HEK293 (cell line): ENCODE results near the gene CENPT.

ENCODE experiments used
- YY1 ChIP-seq: fragments of 450-650 bp; formaldehyde crosslinking; IDR thresholded peaks from 2 replicates; pipeline ENCODE4 v1.5.1; 2018; ENCODE audit warnings: missing biosample characterization, missing genetic modification characterization
- ZNF133 ChIP-seq: fragments of 450-650 bp; formaldehyde crosslinking; IDR thresholded peaks from 2 replicates; pipeline ENCODE4 v1.5.1; 2016; ENCODE audit warnings: missing biosample characterization, missing genetic modification characterization
- ZNF140 ChIP-seq: fragments of 450-650 bp; formaldehyde crosslinking; IDR thresholded peaks from 2 replicates; pipeline ENCODE4 v1.5.1; 2016; ENCODE audit warnings: missing biosample characterization, missing genetic modification characterization
- ZNF175 ChIP-seq: fragments of 450-650 bp; formaldehyde crosslinking; IDR thresholded peaks from 2 replicates; pipeline ENCODE4 v1.5.1; 2016; ENCODE audit warnings: missing biosample characterization, missing genetic modification characterization
- ZNF37A ChIP-seq: fragments of 450-650 bp; IDR thresholded peaks from 2 replicates; pipeline ENCODE4 v1.5.1; 2018; ENCODE audit warnings: missing biosample characterization, missing genetic modification characterization
- TF ChIP-seq, protein P1 (sequence below): fragments of 450-650 bp; formaldehyde crosslinking; IDR thresholded peaks from 2 replicates; pipeline ENCODE4 v1.5.1; 2016; ENCODE audit warnings: missing biosample characterization, missing genetic modification characterization
- TF ChIP-seq, protein P2 (sequence below): fragments of 450-650 bp; formaldehyde crosslinking; IDR thresholded peaks from 2 replicates; pipeline ENCODE4 v1.5.1; 2016; ENCODE audit warnings: missing biosample characterization, missing genetic modification characterization
- TF ChIP-seq, protein P3 (sequence below): fragments of 450-650 bp; formaldehyde crosslinking; IDR thresholded peaks from 2 replicates; pipeline ENCODE4 v1.5.1; 2016; ENCODE audit warnings: missing biosample characterization, missing genetic modification characterization

DNA sequence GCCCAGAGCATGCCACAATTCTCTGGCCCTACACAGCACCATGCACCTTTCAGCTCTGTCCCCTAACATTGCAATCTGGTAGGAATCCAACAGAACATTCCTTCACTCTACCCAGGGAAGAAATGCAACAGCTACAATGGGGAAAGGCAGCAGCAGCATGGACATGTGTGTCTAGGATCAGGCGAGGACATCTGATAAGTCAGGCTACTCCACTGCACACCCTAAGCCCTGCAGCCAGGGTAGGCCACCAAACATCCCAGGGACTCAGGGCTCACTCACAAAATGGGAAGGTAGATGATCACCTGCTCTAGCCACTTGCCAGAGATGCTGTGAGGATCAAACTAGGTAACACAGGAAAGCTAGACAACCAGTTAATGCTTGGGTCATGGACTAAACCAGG is 46.3 kb downstream of the CENPT start:
- TF ChIP-seq, protein P1, sequence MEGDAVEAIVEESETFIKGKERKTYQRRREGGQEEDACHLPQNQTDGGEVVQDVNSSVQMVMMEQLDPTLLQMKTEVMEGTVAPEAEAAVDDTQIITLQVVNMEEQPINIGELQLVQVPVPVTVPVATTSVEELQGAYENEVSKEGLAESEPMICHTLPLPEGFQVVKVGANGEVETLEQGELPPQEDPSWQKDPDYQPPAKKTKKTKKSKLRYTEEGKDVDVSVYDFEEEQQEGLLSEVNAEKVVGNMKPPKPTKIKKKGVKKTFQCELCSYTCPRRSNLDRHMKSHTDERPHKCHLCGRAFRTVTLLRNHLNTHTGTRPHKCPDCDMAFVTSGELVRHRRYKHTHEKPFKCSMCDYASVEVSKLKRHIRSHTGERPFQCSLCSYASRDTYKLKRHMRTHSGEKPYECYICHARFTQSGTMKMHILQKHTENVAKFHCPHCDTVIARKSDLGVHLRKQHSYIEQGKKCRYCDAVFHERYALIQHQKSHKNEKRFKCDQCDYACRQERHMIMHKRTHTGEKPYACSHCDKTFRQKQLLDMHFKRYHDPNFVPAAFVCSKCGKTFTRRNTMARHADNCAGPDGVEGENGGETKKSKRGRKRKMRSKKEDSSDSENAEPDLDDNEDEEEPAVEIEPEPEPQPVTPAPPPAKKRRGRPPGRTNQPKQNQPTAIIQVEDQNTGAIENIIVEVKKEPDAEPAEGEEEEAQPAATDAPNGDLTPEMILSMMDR (tag by site-specific recombination) = no peak
- TF ChIP-seq, protein P2, sequence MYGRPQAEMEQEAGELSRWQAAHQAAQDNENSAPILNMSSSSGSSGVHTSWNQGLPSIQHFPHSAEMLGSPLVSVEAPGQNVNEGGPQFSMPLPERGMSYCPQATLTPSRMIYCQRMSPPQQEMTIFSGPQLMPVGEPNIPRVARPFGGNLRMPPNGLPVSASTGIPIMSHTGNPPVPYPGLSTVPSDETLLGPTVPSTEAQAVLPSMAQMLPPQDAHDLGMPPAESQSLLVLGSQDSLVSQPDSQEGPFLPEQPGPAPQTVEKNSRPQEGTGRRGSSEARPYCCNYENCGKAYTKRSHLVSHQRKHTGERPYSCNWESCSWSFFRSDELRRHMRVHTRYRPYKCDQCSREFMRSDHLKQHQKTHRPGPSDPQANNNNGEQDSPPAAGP (tag by site-specific recombination) = no peak
- TF ChIP-seq ZNF133 (tag by site-specific recombination) (no peak), ZNF175 (tag by site-specific recombination) (no peak), YY1 (no peak), ZNF37A (tag by site-specific recombination) (no peak), ZNF140 (tag by site-specific recombination) (no peak)
- TF ChIP-seq, protein P3, sequence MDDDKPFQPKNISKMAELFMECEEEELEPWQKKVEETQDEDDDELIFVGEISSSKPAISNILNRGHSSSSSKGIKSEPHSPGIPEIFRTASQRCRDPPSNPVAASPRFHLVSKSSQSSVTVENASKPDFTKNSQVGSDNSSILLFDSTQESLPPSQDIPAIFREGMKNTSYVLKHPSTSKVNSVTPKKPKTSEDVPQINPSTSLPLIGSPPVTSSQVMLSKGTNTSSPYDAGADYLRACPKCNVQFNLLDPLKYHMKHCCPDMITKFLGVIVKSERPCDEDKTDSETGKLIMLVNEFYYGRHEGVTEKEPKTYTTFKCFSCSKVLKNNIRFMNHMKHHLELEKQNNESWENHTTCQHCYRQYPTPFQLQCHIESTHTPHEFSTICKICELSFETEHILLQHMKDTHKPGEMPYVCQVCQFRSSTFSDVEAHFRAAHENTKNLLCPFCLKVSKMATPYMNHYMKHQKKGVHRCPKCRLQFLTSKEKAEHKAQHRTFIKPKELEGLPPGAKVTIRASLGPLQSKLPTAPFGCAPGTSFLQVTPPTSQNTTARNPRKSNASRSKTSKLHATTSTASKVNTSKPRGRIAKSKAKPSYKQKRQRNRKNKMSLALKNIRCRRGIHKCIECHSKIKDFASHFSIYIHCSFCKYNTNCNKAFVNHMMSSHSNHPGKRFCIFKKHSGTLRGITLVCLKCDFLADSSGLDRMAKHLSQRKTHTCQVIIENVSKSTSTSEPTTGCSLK = no peak
